ENCODE results near the gene SUGCT. TPM values are rescaled to one million over a fixed set of nuclear protein-coding genes. Genes with fewer than 3 reads are reported as not detected.

SUGCT gene
- total RNA-seq, 1 donor from 2014 or later: 4.4 TPM

DNA sequence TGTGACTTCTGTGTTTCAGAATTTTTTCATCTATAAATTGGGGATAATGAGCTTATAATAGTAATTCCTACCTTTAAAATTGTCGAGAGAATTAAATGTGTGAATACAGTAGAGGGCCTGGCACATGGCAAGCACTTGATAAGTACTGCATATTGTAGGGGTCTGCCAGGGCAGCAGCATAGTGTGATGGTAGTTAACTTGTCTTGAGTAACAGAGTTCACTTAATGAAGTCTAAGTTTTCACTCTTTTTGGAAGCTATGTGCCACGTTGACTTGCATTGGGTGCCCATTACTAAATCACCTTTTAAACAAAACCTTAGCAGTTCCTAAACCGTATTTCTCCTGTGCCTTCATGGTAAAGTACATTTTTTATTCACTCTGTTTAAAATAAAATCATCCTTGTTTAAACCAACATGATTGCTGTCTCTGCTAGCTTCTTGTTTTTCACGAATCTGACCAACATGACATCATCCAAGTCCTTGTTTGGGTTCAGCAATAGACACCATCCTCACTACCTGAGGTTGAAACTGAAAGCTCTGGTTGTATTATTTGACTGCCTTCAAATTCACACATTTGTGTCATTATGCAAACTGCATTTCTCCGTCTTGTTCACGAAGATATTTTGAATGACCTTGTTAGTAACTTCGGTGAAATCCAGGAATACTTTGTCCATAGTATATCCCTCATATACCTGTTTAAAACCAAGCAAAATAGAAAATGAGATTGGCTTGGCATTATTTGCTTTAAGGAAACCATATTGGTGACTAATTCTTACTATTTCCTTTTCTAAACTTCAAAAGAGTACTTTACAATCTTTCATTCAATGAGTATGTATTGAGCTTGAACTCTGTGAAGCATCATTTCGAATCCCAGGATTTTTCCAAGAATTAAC is 340.2 kb downstream of the SUGCT start:
- DNase-seq (ENCODE audit: low read depth): no peak
- no peak overlapping the region for H3K4me3 ChIP-seq (ENCODE audit: low read depth, low read length)
- TF ChIP-seq, protein P1, sequence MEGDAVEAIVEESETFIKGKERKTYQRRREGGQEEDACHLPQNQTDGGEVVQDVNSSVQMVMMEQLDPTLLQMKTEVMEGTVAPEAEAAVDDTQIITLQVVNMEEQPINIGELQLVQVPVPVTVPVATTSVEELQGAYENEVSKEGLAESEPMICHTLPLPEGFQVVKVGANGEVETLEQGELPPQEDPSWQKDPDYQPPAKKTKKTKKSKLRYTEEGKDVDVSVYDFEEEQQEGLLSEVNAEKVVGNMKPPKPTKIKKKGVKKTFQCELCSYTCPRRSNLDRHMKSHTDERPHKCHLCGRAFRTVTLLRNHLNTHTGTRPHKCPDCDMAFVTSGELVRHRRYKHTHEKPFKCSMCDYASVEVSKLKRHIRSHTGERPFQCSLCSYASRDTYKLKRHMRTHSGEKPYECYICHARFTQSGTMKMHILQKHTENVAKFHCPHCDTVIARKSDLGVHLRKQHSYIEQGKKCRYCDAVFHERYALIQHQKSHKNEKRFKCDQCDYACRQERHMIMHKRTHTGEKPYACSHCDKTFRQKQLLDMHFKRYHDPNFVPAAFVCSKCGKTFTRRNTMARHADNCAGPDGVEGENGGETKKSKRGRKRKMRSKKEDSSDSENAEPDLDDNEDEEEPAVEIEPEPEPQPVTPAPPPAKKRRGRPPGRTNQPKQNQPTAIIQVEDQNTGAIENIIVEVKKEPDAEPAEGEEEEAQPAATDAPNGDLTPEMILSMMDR (conservative IDR thresholded peaks at IDR 0.05; ENCODE audit: low read depth, low read length): no peak

DNA sequence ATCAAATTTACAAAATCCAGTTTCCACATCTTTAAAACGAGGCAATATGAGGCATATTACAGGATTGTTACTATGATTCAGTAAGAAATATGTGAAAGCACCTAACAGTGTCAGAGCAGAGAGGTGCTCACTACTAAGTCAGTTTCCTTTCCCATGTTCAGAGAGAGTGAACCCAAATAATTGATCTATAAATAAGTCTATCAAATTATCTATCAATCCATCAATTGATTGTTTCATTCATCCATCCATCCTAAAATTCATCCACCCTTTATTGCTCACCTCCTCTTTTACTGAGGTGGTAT is 340.8 kb downstream of the SUGCT start:
- H3K4me3 ChIP-seq (ENCODE audit: low read depth, low read length): no peak overlapping the region
- TF ChIP-seq, protein P1 (conservative IDR thresholded peaks at IDR 0.05; ENCODE audit: low read depth, low read length): no peak
- no peak for DNase-seq (ENCODE audit: low read depth)

- H3K4me3 ChIP-seq (ENCODE audit: low read depth, low read length): no peak overlapping the region
- TF ChIP-seq, protein P1 (conservative IDR thresholded peaks at IDR 0.05; ENCODE audit: low read depth, low read length): no peak
- DNase-seq (ENCODE audit: low read depth): no peak
Observed at GRCh38 chr7:40477094-40477493, 342.3 kb downstream of the SUGCT start.

GRCh38 chr7:40482845-40483244 is 348.0 kb downstream of the SUGCT start:
- DNase-seq (ENCODE audit: low read depth): no peak
- TF ChIP-seq, protein P1 (conservative IDR thresholded peaks at IDR 0.05; ENCODE audit: low read depth, low read length): no peak
- no peak overlapping the region for H3K4me3 ChIP-seq (ENCODE audit: low read depth, low read length)

DNA sequence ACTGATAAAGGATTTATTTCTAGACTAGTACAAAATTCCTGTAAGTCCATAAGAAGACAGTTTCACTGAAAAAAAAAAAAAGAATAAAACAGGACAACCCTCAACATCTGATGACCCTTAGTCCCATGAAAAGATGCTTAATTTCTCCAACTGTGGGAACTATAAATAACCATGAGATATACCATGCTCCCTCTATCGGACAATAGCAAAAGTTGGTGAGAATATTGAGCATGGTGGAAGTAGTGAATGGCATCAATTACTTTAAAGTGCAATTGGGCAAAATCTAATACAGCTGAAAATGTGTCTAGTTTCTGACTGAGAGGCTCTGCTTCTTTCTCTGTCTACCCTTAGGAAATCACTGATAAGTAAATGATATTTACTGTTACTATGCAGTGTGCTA is 348.8 kb downstream of the SUGCT start:
- TF ChIP-seq, protein P1 (conservative IDR thresholded peaks at IDR 0.05; ENCODE audit: low read depth, low read length): no peak
- H3K4me3 ChIP-seq (ENCODE audit: low read depth, low read length): no peak overlapping the region
- DNase-seq (ENCODE audit: low read depth): no peak

GRCh38 chr7:40489844-40490602 is 355.2 kb downstream of the SUGCT start:
- no peak overlapping the region for H3K4me3 ChIP-seq (ENCODE audit: low read depth, low read length)
- DNase-seq (ENCODE audit: low read depth): no peak
- TF ChIP-seq, protein P1 (conservative IDR thresholded peaks at IDR 0.05; ENCODE audit: low read depth, low read length): no peak
